Stimulated activated CD4-positive, alpha-beta T cell treated with anti-CD3 and anti-CD28 coated beads, Interleukin-15, amount 100 ng/mL, for 1 hour (primary cell): ENCODE data around the gene STAT5A.
A peak's percentile ranks its signal among the peaks of the same experiment; 100 is the strongest.

Experiments used
- DNase-seq, 2 donors: peaks; one replicate each; pipeline ENCODE4 v3.0.0-alpha.2; 2020; ENCODE audit warnings: low read depth in 1 of 2, low spot score in 1 of 2

The STAT5A gene

GRCh38 chr17:42322382-42323267 lies 34.3 kb downstream of the STAT5A start:
- peak; percentile 85 to 91 for DNase-seq

DNA sequence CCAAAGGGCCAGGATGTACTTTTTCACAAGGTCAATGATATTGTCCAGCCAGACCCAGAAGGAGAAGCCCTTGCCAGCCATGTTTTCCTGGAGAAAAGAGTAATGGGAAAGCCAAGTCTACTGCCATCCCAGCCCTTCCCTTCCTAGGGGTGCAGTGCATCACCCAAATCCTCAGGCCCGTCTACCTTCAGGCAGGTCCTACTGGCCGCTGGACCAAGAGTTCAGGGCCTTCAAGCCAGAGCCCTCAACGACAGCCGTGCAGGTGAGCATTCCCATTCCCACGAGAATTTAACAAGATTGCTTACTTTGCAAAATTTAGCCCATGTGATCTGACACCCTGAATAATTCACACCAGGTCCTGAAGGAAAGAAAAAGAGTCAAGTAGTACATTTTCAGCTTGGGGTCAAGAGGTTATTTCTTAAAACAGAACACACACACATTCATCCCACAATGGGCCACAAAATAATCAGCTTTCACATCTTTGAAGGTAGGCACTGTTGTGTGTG lies 35.0 kb downstream of the STAT5A start:
- no peak for DNase-seq

GRCh38 chr17:42325026-42325425 lies 36.7 kb downstream of the STAT5A start:
- DNase-seq, result no peak

DNA sequence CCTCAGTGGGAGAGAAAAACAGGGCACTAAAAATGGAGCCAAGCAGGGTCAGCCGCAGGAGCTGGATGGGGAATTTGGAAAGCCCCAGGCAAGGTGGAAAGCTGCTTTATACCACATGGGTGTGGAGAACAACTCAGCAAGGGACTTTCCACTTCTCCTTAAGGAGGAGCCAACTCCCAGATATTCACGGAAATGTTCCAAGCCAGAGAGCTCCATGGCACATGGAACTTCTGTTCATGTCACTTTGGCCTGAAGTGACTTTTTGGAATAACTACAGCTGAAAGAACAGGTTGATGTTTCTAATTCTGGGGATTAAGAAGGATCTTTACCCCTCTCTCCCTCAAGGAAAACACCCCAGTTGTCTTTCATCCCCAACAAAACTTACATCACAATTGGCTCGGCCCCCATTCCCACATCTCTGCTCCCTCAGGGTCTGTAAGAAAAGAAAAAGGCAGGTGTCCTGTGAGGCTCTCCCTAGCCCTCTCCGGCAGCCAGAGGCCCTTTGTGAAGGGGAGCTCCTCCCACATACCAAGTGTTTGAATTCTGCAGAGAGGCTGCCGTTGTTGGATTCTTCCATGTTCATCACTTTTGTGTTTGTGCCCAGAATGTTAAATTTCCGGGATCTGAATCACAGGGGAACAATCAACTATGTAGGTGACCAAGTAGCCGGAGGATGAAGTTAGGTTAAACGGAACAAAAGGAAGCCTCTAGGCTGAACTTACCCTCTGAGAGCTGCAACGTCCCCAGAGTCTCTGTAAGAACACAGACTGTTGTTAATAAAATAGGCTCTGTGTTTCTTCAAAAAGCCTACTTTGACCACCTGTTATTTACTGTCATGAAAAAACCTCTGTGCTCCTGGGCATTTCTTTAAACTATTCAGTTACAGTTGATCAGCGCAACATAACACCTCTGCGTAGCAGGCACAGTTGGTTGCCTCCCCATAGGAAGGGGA lies 41.0 kb downstream of the STAT5A start:
- DNase-seq, result no peak

- DNase-seq, result no peak
These were observed 44.8 kb downstream of the STAT5A start for GRCh38 chr17:42333053-42333452.

DNA sequence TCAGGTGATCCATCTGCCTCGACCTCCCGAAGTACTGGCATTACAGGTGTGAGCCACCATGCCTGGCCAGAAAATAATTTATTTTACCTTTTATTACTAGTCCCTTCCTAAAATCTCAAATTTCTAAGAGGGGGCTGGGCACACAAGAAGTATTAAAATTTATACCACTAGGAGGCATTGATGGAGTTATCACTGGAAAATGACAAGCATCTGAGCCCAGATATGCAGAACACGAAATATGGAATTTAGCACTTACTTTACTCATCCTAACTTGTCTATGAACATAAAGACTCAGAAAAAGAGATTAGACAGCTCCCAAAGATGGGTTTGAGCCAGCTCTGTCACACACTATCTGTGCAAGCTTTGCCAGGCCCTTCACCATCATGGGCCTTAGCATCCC lies 46.4 kb downstream of the STAT5A start:
- DNase-seq, result no peak

DNA sequence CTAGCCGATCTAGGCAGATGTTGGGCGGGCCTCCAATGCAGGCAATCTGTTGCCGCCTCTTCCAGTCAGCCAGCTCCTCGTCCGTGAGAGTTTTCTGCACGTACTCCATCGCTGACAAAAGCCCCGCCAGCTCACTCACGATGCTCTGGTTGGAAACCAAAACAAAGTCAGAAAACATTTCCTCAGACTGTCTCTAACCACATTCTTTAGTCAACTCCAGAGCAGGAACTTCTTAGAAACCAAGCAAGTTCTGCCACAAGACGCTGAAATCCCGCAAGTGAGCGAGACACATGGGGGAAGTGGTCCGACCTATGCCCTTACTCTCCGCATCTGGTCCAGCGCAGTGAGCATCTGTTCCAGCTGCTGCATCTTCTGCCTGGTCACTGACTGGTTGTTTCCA lies 49.1 kb downstream of the STAT5A start:
- peak; percentile 43 to 52 for DNase-seq

DNA sequence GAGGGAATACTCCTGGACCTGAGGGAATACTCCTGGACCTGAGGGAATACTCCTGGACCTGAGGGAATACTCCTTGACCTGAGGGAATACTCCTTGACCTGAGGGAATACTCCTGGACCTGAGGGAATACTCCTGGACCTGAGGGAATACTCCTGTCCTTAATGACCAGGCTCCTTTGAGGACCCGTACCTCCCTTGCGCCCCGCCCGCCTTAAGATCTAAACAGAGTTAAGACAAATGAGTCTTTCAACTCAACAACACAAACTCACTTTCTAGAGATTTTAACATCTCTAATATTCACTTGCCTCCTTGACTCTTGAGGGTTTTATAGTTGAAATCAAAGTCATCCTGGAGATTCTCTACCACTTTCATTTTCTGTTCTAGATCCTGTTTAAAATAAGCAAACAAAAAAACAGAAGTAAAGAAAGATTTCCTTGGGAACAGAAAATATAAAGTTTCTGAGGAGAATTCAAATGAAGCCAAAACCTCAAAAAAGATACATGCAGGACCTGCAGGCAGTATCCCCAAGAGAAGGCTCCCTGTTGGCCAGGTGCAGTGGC lies 50.2 kb downstream of the STAT5A start:
- DNase-seq, result no peak

- no peak for DNase-seq
These were observed 50.9 kb downstream of the STAT5A start for GRCh38 chr17:42339221-42339620.

DNA sequence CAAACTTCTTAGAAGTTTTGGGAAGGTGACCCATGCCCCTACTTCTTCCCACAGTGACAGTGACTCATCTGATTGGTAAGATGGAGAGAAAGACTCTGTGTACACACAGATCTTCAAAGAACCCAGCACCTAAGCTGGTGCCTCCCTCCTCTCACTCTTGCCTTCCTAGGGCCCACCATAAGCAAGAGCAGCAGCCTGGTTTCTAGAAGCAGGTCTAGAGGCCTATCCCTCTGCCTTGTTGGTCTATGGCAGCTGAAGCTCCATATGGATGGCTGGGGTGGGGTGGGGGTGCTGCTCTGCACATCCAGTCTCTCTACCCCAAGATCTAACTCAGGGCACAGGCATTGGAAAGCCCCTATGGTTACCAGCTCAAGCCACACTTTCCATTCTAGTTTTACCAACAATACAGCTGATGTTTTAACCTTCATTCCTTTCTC lies 52.4 kb downstream of the STAT5A start:
- DNase-seq, result no peak

DNA sequence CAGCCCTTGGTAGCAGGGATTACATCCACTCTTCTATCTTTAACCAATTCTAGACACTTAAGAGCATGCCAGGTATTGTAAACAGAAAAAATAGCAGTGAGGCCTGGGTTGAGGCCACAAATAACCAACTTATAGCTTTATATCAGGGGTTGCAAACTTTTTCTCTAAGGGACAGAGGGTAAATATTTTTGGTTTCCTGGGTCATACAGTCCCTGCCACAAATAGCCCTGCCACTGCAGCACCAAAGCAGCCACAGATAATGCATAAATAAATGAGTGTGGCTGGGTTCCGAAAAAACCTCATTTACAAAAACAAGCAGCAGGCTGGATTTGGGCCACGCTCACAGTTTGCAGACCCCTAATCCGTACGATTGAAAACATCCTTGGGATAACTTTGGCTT lies 53.3 kb downstream of the STAT5A start:
- no peak for DNase-seq

DNA sequence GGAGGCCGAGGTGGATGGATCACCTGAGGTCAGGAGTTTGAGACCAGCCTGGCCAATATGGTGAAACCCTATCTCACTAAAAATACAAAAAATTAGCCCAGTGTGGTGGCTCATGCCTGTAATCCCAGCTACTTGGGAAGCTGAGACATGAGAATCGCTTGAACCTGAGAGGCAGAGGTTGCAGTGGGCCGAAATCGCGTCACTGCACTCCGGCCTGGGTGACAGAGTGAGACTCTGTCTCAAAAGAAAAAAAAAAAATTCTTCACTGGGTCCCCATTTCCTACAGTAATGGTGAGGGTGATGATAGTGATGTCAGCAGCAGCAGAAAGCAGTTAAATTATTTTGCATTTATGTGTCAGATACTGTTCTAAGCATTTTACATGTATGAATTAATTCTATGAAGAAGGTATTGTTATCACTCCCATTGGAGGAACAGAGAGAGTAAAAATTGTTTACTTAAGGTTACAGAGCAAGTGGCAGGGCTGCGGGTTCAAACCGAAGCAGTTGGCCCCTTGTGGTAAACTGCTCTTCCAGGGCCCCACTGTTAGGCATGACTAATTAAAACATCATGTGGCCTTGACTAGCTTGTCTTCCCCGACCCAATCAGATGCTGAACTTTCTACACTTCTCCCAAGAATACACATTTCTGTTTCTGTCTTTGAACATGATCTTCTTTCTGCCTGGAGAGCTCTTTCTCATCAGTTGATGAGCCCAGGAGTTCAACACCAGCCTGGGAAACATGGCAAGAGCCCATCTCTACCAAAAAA lies 54.1 kb downstream of the STAT5A start:
- DNase-seq, result no peak

- DNase-seq, result no peak
These were observed 57.2 kb downstream of the STAT5A start for GRCh38 chr17:42345396-42346073.

DNA sequence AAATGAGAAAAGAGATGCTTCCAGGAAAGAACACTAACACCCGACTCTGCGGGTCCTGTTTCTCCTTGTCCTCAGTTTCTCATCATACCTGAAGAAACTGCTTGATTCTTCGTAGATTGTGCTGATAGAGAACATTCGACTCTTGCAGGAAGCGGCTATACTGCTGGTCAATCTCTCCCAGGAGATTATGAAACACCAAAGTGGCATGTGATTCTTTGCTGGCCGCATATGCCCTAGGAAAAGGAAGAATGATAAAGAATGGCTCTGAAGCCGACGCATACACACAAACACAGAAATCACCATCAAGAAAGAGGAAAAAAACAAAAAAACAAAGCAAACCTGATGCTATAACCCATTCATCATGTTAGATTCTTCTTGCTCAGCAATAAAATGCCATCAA lies 58.2 kb downstream of the STAT5A start:
- no peak for DNase-seq

GRCh38 chr17:42347198-42347597 lies 58.9 kb downstream of the STAT5A start:
- DNase-seq, result no peak

GRCh38 chr17:42347606-42348005 lies 59.3 kb downstream of the STAT5A start:
- DNase-seq, result no peak

- no peak for DNase-seq
These were observed 59.8 kb downstream of the STAT5A start for GRCh38 chr17:42348104-42348503.

GRCh38 chr17:42354956-42355843 lies 66.9 kb downstream of the STAT5A start:
- no peak for DNase-seq

GRCh38 chr17:42358434-42358833 lies 70.1 kb downstream of the STAT5A start:
- DNase-seq, result no peak
